CD4-positive, alpha-beta T cell treated with Interleukin-17A for 1 hour (primary cell): ENCODE results near the gene DNAH10.

Source experiments
- DNase-seq: peaks from one replicate; pipeline ENCODE4 v3.0.0-alpha.2; 2020

DNAH10 gene

DNA sequence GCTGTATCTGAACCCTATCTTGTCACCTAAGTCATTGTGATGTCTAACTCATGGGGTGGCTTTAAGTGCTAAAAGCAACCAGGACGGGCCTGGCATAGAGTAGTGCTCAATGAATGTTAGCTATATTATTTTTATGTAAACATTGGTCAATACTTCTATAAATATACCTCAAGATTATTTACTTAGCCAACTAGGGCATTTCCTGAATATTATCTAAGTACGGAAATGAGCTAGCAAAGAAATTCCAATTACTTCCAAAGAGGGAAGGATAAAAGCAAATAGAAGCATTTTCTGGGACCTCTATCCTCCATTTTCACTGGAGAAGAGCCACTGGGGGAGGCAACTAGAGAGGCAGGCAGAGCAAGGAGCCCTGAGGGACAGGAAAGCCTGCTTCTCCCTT, 189.9 kb downstream of the DNAH10 start:
- no peak for DNase-seq

DNA sequence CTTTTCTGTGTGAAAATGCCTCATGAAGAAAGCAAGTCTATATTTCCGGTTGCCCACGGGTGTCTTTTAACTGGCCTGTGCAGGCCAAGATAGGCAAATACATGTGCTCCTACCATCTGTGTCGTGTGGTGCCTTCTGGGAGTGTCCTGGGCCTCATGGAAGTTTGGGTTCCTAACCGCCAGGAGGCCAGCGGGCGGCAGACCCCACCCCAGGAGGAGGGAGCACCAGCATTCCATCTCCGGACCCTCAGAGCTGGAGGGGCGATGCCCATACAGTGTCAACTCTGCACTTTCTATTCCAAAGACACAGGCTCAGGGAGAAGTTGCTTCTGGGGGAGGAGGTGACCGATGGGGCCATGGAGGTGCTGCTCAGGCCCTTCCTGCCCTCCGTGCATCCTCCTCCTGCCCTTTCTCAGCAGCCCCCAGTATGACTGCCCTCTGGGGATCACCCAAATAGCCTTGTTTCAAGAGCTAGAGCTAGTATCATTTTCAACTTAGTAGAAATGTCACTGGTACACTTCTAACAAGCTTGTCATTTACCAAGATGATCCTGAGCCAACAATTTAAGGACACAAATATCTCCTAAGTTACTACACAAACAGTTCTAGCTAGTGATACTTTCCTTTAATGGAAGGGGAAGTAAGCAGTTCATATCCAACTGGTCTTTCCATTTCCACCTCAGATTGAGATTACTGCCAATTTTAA, 192.7 kb downstream of the DNAH10 start:
- DNase-seq: no peak

DNA sequence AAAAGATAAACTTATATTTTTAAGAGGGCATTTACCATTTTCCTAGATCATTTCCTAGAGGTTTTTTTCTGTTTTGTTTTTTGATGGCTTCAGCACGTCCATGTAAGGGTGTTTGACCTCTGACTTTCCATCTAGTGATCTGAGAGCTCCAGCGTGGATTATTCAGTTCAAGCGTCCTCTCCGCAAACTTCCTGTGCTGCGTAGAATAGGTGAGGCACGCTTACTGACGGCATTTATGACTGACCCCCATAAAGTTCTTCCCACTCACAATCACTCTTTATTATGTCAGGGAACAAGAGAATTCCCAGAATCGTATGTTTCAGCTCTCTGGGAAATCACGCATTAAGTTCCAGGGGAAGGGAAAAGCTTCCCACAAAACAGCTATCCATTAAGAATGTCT, 194.1 kb downstream of the DNAH10 start:
- DNase-seq: no peak

DNA sequence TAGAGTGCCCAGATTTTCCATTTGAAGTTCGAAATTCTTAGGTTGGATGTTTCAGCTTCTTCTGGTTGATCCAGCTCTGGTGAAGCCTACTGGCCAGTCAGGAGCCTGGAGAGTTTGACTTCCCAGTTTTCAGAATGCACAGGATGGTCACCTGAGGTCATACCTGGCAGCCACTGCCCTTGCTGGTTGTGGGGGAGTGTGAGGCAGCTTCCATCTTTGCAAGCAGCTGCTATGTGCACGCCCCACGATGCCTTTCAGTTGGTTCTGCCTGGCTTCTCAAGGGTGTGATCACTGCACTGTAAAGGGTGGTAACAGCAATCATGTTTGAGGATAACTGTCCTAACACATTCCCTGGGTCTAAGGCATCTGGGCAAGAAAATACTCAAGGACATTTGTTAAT, 195.1 kb downstream of the DNAH10 start:
- no peak for DNase-seq

DNA sequence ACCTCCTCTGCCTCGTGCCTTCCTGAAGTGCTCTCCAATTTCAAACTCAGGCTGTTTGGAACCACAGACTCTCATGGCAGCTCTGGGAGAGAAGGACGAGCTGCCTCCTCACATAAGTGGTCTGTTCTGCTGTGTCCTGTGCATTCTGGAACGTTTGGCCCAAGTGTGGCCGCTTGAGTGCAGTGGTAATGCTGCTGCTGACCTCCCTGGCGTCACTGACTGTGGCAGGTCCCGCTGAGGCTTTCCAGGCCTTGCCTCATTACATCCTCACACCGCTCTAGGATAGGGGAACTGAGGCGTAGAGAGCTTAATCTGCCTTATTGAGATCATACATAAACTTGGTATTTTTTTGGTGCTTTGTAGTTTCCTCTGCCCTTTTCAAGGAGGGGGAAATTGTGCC, 196.4 kb downstream of the DNAH10 start:
- DNase-seq: no peak

DNA sequence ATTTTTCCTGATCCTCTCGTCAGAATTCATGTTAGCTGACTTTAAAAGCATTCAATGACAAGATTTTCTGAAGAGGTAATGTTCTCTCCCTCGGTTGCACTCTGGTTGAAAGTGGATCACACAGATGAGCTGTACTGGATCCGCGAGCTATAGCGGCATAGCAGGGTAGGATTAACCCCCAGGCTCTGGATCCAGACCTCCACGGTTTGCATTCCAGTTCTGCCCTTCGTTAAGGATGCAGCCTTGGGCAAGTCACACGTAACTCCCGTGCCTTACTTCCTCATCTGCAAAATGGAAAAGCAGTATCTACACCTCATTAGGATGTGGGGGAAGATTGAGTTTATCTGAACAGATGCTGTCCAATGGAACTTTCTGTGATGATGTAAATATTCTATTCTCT, 196.8 kb downstream of the DNAH10 start:
- DNase-seq: no peak

DNA sequence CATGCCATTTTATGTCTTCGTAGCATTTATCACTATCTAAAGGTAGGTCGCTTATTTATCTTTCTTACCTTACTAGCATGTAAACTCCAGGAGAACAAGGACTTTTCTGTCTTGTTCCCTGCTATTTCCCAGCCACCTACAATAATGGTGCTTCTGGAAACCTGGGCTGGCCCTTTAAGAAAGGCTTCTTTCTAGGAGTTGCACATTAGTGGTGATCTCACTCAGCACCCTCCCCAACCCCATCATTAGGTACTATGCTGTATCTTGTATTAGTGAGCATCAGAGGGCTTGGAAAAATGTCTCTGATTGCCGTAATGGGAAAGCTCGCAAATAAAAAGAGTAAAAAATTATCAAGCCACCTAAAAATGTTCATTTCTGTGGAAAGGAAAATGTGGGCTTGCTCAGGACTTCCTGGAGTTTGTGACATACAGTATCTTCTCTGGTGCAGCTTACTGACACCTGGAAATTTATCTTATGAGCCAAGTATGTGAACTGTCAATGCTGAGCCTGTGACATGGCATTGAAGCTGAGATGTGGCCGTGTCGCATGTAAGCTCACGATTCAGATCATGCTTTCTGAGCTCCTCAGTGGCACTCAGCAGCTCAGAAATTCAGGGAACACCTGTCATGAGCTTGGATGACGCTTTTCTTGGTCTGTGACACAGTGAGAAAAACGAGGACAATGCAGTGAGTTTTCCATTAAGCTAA, 198.1 kb downstream of the DNAH10 start:
- no peak for DNase-seq

DNA sequence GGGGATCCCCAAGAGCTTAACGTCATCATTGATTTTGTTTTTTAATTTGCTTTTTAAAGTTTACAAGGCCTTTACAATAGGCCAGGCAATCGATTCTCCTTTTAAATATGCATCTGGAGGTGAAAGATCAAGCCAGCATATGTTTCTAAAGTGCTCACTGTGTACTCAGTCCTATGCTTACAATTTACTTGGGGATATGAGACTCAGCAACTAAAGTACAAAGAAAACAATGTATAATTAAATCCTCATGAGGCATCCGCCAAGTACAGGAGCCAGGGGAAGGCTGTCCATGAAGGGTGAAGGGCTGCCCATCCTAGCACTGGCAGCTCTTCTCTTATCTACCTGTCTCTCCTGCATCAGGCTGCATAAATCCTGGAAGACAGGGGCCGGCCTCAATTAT, 198.8 kb downstream of the DNAH10 start:
- no peak for DNase-seq

DNA sequence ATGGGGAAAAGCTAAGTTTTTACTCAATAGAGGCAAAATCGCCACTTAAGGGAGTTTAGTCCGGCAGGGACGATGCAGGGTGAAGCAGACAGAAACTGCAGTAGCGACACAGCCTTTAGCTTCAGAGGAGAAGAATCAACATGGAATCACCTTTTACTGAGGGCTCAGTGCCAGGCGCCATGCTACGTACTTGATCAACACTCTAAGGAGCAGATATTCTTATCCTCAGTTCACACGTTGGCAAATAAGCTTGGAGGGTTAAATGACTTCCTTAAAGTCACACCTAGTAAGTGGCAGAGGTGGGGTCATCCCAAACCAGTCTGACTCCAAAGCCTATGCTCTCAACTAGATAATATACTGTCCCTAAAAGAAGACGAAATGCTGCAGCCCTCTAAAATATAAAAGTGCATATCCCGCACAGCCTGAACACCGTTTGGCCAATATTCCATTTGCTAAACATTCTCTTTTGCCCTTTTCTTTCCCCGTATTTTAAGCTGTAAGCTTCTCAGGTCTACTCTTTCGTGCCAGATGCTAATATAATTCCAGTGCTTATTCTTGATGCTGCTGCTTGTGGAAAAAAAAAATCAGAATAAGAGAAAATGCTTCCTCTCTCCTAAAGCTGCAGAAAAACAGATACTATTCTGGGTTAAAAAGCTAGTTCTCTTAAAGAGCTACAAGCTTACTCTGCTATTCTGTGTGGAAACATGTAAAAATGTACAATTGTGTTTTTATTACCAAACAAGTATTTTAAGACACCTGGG, 199.7 kb downstream of the DNAH10 start:
- DNase-seq: no peak

DNA sequence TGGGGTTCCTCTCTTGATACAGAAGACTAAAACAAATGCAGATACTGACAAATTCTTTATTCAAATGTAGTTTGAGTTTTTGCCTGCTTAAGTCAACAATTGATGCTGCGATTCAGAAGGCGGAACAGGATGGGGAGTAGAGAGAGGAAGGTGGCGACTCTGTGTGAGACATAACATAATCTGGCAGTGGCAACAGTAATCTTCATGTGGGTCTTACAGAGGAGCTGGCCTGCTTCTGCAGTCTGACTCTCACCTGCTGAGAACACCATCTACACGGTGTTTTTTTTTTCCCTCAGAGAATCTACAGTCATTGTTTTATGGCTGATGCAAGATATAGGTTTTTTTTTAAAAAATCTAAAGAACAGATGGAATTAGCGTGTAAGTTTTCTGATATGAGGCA, 200.4 kb downstream of the DNAH10 start:
- DNase-seq: no peak

DNA sequence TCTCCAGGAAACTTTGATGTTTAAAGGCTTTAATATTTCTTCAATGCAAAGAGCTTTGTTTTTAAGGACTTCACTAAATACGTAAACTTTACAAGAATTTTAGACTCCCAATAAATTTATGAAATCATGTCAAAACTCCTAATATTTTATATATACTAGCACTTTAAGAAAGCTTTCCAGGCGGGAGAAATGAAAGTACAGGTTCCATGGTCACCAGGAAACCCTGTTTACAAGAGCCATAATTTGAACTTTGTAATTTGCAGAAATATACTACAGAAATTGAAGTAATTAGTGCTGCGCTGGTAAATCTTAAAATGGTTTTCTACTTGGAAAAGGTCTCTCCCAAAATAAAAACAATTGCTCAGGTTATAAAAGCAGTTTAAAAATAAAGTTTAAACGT, 201.7 kb downstream of the DNAH10 start:
- no peak for DNase-seq

DNA sequence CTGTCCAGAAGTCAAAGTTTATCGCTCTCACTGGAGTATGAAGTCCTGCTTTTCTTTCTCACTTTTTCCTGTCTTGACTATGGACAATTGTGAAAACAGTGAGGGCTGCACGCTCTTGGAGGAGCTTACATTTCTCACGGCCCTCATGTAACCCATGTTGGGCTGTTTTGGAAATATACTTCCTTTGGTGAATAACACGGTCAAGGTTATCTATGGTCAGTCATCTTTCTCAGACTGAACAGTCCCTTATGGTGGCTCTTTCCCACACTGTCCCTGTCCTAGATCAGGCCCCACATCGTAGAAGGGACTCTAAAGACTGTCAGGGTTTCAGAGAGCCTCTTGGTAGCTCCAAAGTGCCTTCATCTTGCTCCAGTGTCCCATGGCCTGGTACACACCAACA, 203.3 kb downstream of the DNAH10 start:
- no peak for DNase-seq

DNA sequence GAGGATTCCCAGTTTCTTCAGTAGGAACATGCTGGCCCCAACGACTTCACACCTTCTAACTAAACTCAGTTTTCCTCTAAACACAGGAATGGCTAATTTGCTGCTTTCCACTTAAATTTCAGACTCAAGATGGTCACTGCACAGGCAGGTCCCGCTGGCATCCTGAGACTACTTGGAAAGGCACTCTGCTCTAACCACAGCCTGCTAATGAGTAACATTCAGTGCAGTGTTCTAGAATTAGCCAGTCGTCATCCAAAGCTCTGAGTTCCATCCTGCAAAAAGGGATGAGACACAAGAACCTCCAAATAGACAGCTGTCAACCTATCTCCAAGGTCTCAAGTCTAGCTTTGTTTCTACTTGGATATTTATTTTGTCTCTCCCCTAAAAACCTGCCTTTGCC, 204.5 kb downstream of the DNAH10 start:
- no peak for DNase-seq

DNA sequence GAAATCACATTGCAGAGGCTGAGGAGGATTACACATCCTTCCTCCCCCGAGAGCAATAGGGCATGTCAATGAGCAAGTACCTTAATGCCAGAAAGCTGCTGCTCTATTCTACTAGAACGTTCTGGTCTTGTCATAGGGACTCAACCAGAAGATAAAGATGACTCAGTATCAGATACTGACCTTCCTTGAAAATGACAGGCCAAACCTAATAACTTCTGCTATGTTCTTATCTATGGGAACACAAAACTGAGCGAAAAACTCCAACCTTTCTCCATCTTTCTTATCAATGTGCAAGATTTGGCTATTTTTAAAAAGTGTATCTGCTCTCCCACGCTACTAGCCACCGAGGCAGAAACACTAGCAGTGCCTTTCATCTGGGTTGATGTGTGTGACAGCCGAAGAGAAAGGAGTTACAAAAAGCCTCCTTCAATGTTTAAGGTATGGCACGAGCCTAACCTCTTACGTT, 205.1 kb downstream of the DNAH10 start:
- DNase-seq: no peak

DNA sequence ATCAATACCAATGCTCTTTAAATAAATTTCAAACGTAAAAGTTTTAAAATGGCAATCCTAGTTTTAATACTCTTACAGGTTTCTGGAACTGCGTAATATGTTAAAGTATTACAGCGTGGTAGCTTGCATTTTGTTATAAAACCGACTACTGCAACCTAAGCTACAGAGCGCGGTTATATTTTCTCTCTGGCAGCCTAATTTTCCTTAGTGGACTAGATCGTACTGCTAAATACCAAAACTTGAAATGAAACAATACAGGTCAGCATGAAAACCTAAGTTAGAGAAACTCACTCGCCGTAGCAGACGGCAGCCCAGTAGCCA, 209.3 kb downstream of the DNAH10 start:
- no peak for DNase-seq

DNA sequence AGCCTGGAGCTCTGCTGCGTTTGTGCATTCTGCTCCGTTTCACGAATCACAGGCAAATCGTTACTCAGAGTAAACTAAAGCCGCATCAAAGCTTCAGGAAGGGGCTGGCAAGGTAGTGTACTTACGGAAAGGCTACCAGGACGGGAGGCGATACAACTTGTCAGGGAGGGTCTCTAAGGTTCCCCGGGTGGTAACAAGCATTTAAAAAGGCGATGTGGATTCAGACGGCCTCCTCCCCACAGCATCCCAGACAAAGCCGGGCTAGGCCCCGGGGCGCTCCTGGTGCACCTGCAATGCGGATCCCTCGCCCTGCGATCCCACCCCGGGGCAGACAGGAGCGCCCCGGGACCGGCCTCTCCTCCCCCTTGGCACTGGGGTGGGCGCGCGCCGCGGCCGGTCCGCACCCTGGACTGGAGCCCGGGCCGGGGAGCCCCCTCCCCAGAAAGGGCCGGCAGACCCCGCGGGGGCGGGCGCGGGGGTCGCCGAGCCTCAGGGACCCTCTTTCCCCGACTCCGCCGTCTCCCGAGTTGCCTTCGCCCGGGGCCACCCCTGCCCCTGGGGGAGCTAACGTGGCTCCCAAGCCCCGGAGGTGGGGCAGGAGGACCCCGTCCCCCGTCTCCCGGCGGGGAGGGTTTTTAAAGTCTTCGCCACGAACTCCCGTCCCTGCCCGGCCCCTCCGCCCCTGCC, 209.8 kb downstream of the DNAH10 start:
- DNase-seq: peak; percentile 40

DNA sequence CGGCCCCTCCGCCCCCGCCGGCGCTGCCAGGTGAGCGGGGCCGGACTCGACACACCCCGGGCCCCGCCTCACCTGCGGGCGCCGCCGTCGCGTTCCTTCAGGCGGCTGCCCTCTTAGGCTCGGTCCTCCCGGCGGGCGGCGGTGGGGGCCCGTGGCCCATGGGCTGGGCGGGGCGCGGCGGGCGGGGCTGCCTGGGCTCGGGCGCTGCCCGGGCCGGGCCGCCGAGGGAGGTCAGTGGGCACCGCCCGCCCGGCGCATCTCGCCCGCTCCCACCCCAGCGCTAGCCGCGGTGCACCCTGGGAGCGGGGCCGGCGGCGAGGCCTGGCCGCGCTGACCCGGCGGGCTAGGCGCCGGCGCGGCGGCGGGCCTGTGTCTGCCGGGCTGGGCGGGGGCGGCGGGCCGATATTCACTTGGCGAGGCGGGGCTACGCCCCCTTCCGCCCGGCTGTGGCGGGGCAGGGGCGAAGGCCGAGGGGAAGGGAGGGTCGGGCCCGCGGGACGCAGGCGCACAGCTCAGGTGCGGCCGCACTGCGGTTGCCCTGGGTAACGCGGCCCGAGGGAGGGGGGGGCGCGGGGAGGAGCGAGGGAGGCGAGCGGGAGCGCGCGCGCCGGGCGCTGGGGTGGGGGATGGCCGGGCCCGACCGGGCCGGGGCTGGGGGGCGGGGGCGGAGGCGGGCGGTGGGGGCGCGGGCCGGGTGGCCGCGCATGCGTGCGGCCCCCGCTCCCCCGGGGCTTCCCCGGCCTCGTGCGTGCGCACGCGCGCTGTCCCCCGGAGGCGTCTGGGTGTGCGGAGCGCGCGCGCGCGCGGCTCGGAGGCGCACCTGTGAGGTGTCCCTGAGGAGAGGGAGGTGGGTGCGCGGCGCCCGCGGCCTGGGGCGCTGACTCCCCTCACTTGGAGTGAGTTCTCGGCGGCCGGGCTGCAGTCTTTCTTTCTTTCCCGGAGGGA, 210.6 kb downstream of the DNAH10 start, which contains the start of the genes CCDC92 and ZNF664:
Gene CCDC92 (minus strand): TSS at position 375 of the 945 bp plus-strand sequence. CDS start 28,526 bp downstream, outside the sequence.
Gene ZNF664 (plus strand): TSS at position 759 of the 945 bp plus-strand sequence. CDS start 38,930 bp downstream, outside the sequence.
- peak; percentile 95 for DNase-seq

DNA sequence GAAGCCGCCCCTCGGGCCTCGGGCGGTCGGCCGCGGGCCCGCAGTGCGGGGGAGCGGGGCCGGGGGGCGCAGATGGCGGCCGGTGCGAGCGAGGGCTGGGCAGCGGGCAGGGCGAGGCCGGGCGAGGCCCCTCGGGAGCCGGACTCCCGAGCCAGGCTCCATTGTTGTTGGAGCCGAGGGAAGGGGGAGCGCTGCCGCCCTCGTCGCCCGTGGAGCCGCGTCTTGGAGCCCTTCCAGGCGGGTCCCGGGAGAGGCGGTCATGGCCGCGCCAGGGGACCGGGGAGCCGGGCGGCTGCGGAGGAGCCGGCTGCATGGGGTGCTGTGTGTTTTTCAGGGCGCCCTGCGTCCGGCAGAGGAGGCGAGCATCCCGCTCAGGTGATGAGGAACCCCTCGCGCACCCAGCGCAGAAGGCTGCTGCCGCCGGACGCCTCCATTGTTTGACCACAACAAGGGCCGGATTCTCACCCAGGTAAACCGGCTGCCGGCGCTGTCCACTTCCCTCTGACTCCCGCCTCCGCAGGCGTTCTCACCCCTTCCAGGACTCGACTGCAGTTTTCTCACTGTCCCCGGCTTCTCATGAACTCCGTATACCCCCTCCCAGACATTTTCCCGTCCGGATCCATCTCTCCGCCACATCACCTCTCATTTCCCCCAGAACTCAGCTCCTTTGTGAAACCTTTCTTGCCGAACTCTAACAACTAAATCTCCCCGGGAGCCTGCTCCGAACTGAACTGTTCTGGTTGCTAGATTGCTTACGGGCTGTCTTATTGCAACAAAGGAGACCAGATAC, 211.6 kb downstream of the DNAH10 start:
- peak; percentile 25 for DNase-seq

DNA sequence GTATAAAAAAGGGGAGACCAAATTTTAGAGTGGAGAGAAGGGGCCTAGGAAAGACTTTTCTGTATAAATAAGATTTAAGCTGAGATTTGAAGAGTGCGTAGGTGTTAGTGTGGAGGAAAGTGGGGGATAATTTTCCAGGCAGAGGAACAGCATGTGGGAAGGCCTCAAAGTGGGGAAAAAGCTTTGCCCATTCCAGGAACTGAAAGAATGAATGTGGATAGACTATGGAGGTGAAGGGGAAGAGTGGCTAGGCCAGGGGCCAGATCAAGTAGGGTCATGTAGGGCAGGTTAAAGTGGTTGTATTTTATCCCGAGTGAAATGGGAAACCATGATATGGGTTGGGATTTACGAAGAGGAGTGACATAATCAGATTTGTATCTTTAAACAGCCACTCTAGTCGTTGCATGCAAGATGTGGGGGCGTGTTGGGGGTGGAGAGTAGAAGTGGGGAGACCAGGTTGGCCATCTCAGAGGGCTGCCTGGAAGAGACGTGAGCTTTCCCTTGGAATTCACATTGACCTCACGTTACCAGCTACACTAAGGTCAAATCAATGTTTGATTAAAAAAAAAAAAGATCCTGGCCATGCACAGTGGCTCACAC, 214.2 kb downstream of the DNAH10 start:
- DNase-seq: no peak

DNA sequence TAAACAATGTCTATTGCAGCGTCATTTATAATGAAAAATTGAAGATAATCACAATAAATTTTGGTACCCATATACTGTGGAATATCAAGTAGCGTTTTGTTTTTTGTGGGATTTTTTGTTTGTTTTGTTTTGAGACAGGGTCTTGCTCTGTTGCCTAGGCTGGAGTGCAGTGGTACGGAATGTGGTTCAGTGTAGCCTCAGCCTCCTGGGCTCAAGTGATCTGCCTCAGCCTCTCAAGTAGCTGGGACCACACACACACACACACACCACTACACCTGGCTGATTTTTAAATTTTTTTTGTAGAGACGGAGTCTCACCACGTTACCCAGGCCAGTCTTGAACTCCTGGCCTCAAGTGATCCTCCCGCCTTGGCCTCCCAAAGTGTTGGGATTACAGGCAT, 217.5 kb downstream of the DNAH10 start:
- DNase-seq: no peak

DNA sequence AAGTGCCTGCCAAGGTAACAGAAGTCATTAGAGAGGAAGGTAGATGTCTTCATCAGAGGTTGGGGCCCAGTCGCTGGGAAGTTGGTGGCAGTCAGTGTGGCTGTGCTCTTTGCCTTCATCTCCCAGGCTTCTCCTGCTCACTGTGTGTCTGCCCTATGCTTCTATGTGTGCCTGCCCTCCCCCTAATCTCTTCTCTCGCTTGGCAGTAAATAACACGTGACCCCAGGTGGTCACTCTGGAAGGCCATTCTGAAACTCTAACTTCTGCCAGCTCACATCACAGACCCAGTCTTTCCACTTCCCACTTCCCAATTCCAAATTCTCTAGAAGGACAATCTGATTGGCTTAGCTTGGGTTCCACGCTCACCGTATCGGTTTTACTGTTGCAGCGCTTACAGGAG, 220.2 kb downstream of the DNAH10 start:
- DNase-seq: no peak
